ENCODE results near the gene PRIMPOL.
A peak's percentile ranks its signal among the peaks of the same experiment; 100 is the strongest.
"Not testable (repeated sequence)": the region's sequence is repeated elsewhere in the genome, so short reads cannot be mapped to it uniquely, and the experiment has no call there.

PRIMPOL gene

GRCh38 chr4:184641022-184641421 lies 8.5 kb upstream of the PRIMPOL start:
- DNase-seq = no peak

- DNase-seq = no peak
These were observed 8.1 kb upstream of the PRIMPOL start for GRCh38 chr4:184641451-184641850.

DNA sequence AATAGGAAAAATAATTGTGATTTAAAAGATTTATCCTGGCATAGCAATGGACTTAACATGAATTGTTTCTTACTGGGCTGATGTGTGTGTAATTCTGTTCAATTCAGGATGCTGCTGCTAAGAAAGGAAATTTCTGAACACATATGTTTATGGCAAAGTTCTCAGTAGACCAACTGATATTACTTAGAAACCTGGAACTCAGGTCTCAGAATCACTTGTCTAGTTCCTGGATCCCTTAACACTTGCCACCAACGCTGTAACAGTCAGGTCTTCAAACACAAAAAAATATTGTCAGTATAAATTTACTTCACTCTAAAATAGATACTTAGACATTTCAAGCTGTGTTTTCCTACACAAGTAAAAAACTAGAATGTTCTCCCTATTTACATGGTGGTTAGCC lies 5.8 kb upstream of the PRIMPOL start:
- DNase-seq = no peak

DNA sequence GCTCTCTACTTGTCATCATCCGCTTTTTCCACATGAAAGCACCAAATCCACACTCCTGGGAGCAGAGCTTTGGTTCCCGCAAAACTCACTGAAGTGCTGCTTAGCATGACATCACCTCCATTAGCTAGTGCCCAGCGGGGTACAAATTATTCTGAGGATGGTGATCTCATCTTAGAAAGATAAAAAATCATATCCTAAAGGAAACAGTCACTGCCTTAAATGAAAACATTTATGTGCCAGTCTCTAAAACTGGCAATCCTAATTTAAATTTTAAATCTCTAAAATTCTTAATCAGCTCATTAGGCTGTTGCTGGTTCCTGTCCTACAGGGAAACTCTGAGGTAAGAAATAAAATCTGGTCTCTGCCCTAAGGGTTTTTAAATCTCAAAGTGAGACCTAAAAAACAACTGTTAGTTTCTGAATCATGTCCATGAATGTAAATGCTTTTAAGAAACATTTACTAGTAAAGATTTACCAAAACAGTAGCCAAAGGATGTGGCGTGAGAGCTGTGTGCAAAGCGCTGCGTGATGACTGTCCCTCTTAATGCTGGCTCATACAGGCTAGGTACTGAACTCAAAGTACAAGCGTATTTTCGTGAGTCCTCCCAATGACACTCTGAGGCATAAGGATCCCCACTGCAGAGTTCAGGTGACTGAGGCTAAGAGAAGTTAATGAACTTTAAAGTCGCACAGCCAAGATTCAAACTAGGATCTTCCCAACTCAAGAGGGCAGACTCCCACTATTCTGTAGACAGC lies 4.8 kb upstream of the PRIMPOL start:
- DNase-seq = no peak

- DNase-seq = no peak
These were observed 3.5 kb upstream of the PRIMPOL start for GRCh38 chr4:184645904-184646610.

DNA sequence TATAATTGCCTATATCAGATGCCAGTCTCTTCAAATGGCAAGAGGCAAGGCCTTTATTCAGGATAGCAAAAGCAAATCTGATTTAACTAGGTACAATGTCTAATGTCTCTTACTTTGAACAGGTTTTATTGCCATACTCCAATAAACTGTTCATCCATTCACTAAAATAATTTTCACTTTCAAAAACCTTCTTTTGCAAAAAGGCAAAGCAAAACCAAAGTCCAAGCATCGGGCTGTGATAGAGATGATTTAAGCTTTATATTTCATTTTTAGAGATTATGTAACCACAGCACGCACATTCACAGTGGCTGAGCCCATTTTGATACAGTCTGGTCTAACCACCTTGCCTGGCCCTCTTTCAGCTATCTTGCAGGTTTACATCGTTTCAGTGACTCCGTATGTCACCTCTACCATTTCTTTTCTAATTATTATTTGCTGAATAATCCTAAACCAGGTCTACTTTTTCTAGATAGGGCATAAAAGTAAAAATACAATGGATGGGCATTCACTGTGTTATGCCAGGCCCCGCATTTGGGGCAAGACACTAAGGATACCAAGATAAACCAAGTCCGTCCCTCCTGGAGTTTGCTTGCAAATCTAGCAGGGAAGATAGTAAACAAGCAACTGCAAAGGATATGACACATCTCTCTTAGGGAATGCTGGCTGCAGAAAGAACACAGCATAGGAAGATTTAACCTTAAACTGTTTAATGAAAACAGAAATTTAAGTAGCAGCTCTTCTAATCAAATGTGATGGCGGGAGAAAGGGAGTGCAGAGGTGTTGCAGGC lies 2.1 kb upstream of the PRIMPOL start:
- DNase-seq = no peak

GRCh38 chr4:184648054-184648312 lies 1.6 kb upstream of the PRIMPOL start:
- no peak for DNase-seq

DNA sequence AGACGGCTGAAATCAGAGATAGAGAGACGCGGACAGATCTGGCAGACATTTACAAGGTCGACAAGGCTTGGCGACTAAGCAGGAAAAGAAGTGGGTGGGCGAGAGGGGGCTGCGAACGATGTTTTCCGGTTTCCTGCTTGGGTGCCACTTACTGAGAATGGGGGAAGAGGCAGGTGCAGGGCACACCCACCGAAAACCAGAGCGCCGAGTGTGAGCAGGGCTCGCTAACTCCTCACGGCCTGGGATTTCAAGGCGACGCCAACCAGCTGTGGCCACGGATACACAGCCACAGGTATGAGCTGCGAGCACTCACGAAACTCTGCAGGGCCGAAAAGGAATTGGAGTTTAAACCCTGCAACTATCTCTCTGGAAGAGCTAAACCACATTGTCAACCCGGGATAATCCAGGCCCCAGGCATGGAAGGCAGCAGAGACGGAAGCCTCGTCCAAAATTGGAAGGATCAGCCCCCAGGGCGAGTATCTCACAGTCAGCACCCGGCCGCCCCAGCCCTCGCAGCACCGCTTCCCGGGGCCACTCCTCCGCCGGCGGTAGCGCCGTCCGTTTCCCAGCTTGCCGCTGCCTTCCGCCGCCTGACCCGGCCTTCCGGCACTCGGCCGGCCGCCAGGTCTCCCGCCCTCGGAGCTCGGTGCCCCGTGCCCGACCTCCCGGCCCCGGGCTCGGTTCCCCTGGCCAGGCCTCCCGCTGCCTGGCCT lies 1.1 kb upstream of the PRIMPOL start:
- peak; percentile 20 for DNase-seq

DNA sequence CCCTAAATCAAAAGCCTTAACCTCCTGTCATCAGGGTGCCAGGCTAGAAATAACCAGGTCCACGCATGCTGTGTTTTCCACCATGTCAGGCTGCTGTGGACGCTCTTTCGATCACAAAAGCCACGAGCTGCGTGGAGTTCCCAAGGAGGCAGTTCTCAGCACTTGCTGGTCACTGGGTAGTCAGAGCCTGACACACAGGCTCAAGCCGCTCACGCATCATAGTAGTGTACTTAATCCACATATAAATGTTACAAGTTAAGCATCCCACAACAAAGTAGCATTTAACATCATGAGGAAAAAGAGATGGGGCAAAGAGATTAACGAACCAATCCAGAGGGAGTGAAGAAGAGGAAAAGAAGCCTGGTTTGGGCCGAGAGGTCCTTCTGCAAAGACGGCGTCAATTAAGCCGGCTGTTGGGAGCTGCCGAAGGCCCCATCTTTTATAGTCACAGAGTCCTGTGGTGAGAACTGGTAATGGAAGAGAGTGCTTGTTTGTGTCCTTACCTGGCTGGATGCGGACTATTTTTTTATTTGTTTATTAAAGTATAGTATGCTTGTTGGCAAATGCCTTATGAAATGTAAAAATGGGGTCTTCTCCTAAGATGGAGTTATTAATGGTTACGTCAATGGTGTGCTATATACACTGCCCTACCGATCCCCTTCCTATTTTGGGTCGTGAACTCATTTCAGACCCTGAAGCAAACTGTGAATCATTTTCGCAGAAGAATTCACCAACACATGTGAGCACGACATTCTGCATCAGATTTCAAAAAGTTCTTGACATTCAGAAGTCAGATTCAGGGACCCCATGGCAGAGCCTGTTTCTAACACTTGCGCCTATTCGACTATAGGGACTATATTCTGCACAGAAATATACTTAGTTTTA lies 675 bp downstream of the PRIMPOL start:
- no peak for DNase-seq

DNA sequence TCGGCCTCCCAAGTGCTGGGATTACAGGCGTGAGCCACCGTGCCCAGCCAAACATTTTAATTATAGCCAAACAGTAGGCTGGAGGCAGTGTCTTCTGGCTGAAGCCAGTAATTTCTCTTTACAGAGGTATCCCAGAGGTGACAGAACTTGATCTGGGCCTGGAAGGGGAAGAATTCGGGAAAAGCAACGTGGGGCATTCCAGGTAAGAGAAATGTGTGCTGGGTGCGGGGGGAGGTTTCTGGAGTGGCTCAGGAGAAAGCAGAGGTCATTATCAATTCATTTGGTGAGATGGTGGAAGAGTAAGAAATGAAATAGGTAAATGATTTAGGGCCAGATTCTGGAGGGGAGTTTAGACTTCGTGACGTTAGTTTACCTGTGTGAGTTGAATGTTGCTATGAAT lies 2.4 kb downstream of the PRIMPOL start:
- no peak for DNase-seq

GRCh38 chr4:184652681-184653080 lies 3.1 kb downstream of the PRIMPOL start:
- DNase-seq = not testable (repeated sequence)

DNA sequence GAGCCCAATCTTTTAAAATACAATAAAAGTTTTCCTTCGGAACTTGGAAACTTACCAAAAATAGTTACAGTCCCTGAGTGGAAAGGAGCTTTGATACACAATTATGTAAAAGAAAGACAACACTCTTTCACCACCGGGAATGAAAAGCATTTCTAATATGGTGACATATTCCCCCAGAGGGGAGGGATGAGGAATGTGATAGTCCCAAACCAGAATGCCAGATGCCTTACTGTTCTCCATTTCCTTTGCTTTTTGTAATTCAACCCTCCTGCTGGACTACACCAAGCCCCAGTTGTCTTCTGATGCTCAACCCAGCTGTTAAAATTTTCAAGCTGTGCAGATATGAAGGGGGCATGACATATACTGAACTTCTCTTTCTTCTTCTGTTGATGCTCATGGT lies 4.1 kb downstream of the PRIMPOL start:
- no peak for DNase-seq

DNA sequence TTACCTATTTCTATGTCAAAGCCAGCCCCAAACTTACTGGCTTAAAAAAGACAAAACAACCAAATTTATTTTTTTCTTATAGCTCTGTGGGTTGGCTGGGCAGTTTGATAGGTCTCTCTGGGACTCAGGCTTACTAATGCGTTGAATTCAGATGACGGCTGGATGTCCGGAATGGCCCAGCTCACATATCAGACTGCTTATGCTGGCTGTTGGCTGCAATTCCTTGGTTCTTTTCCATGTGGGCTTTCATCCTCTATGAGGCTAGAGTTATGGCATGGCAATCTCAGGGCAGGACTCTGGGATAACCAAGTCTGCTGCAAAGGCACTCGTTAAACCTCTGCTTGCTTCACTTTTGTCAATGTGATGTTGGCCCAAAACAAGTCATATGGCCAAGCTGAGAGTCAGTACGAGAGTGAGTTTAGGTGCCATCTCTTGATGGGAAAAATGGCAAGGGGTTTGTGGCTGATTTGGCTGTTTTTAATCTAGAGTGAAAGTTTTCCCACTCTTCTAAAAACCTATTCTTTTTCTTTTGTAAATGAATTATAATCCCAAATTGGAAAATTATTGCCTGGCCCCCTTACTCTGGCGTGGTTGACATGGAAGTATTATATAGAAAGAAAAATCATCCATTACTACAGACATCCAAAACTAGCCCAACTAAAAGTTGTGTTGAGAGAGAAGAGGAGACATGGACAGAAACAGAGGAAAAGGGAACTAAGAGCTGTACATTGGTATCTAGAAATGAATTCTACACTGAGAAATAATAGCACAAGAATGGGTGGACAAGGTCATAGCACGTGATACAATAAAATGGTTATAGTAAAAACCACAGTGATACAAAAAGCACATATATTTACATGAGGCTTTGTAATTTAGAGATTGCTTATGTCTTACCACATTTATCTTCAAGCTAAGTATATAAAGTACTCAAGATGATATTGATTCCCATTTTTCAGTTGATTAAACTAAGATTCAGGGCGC lies 6.6 kb downstream of the PRIMPOL start:
- DNase-seq = no peak

- no peak for DNase-seq
These were observed 7.6 kb downstream of the PRIMPOL start for GRCh38 chr4:184657144-184657543.

- DNase-seq = not testable (repeated sequence)
These were observed 8.3 kb downstream of the PRIMPOL start for GRCh38 chr4:184657820-184658219.

- DNase-seq = no peak
These were observed 11.4 kb downstream of the PRIMPOL start for GRCh38 chr4:184660978-184661377.

- no peak for DNase-seq
These were observed 12.7 kb downstream of the PRIMPOL start for GRCh38 chr4:184662236-184662635.

DNA sequence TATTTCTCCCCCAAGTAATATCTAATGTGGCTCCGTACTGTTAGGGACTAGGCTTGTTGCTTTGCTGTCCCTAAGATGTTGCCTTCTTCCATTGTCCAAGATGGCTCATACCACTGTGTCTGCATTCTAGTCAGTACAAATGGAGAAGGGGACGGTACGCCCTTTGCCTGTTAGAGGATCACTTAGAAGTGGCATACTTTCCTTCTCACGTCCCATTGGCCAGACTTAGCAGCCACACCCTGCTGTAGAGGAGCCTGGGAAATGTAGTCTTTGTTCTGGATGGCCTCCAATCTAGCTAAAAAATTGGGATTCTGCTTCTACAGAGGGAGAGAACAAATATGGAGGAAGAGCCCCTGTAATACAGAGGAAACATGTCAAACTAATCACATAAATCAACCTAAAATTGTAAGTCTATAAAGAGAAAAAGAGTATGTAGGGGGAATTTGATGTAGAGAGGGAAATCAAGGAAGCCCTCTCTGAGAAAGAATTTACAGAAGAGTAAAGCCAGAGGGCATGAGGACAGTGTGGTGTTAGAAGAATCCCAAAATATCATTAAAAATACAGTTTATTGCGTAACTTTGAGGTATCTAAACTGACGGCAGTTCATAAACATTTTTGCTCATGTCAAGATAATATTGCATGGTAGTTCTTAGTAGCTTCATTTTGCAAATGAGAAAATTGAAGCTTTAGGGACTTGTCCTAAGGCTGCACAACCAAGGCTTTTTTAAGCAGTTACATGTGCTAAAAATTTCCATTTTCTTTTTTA lies 15.1 kb downstream of the PRIMPOL start:
- no peak for DNase-seq

- DNase-seq = no peak
These were observed 17.1 kb downstream of the PRIMPOL start for GRCh38 chr4:184666670-184667069.

- no peak for DNase-seq
These were observed 18.6 kb downstream of the PRIMPOL start for GRCh38 chr4:184668096-184668495.

Data from effector CD8-positive, alpha-beta T cell (primary cell).